KG1 (cell line): ENCODE results near the gene OOSP4A.
"Not testable (repeated sequence)": the region's sequence is repeated elsewhere in the genome, so short reads cannot be mapped to it uniquely, and the experiment has no call there.

Experiments
- DNase-seq: peaks from one replicate; lab custom pipeline; 2025; lab: John Stamatoyannopoulos, UW

The OOSP4A gene

GRCh38 chr11:59981106-59981770 is 17.4 kb downstream of the OOSP4A start:
- DNase-seq: no peak

DNA sequence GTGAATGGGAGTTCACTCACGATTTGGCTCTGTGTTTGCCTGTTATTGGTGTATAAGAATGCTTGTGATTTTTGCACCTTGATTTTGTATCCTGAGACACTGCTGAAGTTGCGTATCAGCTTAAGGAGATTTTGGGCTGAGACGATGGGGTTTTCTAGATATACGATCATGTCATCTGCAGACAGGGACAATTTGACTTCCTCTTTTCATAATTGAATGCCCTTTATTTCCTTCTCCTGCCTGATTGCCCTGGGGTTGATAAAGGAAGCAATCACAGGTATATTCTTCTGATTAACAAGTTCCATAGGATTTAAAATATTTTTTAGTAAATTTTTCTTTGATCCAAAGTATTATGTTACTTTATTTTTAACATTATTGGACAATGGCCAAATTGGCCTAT is 18.2 kb downstream of the OOSP4A start:
- not testable (repeated sequence) for DNase-seq

GRCh38 chr11:59983212-59983611 is 19.4 kb downstream of the OOSP4A start:
- DNase-seq: no peak

DNA sequence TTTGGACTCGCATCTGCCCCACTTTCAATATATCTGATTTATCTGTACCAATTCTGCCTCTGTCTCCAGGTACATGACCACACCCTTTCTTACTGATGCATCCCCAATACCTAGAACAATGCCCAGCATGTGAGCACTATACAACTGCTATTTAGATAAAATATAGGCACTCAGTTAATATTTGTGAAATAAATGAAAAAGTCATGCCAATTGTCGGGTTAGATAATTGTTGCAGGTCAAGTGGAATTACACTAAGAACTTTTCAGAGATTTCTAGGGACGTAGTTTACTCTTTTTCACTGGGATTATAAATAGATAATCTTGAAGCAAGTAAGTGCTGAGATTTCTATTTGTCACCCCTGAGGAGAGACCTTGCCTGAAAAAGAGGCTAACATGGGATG is 20.5 kb downstream of the OOSP4A start:
- DNase-seq: no peak

DNA sequence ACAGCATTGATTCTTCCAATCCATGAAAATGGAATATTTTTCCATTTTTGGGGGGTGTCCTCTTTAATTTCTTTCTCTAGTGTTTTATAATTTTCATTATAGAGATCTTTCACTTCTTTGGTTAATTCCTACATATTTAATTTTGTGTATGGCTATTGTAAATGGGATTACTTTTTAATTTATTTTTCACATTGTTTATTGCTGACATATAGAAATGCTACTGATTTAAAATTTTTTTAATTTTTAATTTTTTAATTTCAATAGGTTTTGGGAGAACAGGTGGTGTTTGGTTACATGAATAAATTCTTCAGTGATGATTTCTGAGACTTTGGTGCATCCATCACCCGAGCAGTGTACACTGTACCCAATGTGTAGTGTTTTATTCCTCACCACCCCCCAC is 26.6 kb downstream of the OOSP4A start:
- DNase-seq: no peak

GRCh38 chr11:59992425-59992824 is 28.6 kb downstream of the OOSP4A start:
- peak; percentile 59 for DNase-seq

- no peak for DNase-seq
Measured at GRCh38 chr11:59997800-59998199, 34.0 kb downstream of the OOSP4A start.

DNA sequence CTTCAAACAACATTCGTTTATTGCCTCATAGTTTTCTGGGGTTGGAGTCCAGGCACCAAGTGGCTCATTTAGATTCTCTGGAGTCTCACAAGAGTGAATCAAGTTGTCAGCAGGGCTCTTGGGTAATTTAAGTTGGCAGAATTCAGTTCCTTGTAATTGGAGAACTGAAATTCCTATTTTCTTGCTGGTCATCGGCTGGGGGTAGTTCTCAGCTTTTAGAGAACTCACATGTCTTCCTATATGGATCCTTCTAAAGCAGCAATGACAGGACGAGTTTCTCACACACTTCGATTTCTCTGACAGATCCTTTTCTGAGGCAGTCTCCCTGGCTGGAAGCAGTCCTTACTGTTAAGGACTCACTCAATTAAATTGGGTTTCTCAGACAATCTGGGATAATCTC is 35.9 kb downstream of the OOSP4A start:
- DNase-seq: no peak

DNA sequence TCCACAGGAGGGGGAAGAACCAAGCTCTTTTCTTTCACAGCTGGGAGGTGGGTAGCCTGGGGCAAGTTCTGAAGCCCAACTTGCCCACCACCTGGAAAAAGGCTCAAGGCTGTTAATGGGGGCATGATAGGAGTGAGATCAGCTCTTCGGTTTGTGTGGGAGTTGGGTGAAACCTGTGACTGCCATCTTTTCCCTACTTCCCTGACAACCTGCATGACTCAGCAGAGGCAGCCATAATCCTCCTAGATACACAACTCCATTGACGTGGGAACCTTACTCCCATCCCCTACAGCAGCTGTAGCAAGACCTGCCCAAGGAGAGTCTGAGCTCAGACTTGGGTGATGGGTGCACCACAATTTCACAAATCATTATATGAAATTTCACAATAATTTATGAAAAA is 39.9 kb downstream of the OOSP4A start:
- DNase-seq: no peak

DNA sequence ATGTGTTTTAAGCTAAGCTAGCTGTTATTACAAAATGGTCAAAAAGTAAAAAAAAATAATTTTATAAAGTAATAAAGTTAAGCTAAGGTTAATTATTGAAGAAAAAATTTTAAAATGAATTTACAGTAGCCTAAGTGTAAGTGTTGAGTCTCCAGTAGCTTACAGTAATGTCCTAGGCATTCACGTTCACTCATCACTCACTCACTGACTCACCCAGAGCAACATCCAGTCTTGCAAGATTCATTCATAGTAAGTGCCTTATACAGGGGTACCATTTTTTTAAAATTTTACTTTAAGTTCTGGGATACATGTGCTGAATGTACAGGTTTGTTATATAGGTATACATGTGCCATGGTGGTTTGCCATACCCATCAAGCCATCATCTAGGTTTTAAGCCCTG is 41.5 kb downstream of the OOSP4A start:
- DNase-seq: no peak

DNA sequence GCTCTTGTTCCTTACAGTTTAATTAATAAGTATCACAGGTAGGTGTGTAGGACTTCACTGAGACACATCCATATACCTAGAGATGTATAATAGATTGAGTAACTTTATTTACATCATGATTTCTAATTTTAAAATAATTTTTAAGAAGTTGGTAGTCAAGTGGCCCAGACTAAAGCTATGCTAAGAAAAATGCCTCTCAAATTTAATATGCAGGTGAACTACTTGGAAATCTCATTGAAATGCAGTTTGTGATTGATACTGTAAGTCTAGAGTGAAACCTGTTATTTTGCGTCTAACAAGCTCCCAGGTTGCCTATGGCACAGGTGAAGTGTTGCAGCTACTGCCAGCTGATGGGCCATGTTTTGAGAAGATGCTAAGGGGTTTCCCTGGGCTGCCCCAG is 53.0 kb downstream of the OOSP4A start, which contains the start of gene OOSP4B:
Gene OOSP4B, plus strand, starts transcription at position 301 of the 400 bp plus-strand sequence.
- no peak for DNase-seq

DNA sequence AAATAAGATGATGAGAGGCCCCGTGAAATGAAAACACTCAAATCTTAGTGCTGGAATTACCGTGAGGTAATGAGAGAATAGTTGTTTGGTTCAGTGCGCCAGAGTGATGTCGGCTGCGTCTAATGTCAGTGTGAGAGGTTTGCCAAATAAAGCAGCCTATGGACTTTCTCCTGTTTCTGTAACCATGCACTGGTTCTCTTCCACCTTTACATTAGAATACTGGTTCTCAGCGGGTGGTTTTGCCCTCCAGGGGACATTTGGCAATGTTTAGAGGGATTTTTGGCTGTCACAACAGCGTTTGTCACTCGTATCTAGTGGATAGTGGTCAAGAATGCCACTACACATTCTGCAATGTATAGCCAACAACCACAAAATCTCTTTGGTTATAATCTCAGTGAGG is 54.2 kb downstream of the OOSP4A start:
- DNase-seq: no peak
